Endothelial cell (in vitro differentiated cells): Measurements from ENCODE around the gene KCNQ1. TPM values are rescaled to one million over a fixed set of nuclear protein-coding genes. Genes with fewer than 3 reads are reported as not detected.

Experiments
- DNase-seq: peaks from one replicate; pipeline ENCODE4 v3.0.0; 2021; ENCODE audit warnings: low spot score
- H3K27ac Mint-ChIP-seq: one replicate; pipeline ENCODE4 v1.8.0; 2021; ENCODE audit warnings: mixed read lengths, inconsistent platforms; ENCODE audit not compliant: unreplicated experiment
- H3K27me3 Mint-ChIP-seq: one replicate; pipeline ENCODE4 v1.8.0; 2021; ENCODE audit warnings: mild to moderate bottlenecking, moderate library complexity, mixed read lengths, inconsistent platforms; ENCODE audit not compliant: unreplicated experiment
- H3K36me3 Mint-ChIP-seq: one replicate; pipeline ENCODE4 v1.8.0; 2021; ENCODE audit warnings: mild to moderate bottlenecking, low read depth, mixed read lengths, inconsistent platforms; ENCODE audit not compliant: unreplicated experiment
- H3K4me1 Mint-ChIP-seq: one replicate; pipeline ENCODE4 v1.8.0; 2021; ENCODE audit warnings: mild to moderate bottlenecking, mixed read lengths, inconsistent platforms; ENCODE audit not compliant: unreplicated experiment
- H3K4me3 Mint-ChIP-seq: one replicate; pipeline ENCODE4 v1.8.0; 2021; ENCODE audit warnings: mild to moderate bottlenecking, mixed read lengths, inconsistent platforms; ENCODE audit not compliant: unreplicated experiment
- H3K9me3 Mint-ChIP-seq: one replicate; pipeline ENCODE4 v1.8.0; 2021; ENCODE audit warnings: mixed read lengths, inconsistent platforms; ENCODE audit not compliant: unreplicated experiment
- total RNA-seq: library from RNA; stranded (reverse); fragmentation: NEBNext Ultra II Directional; extraction: Animal tissue kit (Norgen Biotek cat#: 25700); gene quantifications from one replicate; pipeline ENCODE4 v1.2.1, GENCODE V29; 2021; ENCODE audit not compliant: unreplicated experiment
- TF ChIP-seq, protein P1 (sequence below): fragments of 200-600 bp; sonication (generic); IDR thresholded peaks from one replicate; pipeline ENCODE4 v1.5.0; 2021; ENCODE audit warnings: antibody characterized with exemption; ENCODE audit not compliant: unreplicated experiment

The KCNQ1 gene
- total RNA-seq, 1 donor from 2014 or later = 35.3 TPM

DNA sequence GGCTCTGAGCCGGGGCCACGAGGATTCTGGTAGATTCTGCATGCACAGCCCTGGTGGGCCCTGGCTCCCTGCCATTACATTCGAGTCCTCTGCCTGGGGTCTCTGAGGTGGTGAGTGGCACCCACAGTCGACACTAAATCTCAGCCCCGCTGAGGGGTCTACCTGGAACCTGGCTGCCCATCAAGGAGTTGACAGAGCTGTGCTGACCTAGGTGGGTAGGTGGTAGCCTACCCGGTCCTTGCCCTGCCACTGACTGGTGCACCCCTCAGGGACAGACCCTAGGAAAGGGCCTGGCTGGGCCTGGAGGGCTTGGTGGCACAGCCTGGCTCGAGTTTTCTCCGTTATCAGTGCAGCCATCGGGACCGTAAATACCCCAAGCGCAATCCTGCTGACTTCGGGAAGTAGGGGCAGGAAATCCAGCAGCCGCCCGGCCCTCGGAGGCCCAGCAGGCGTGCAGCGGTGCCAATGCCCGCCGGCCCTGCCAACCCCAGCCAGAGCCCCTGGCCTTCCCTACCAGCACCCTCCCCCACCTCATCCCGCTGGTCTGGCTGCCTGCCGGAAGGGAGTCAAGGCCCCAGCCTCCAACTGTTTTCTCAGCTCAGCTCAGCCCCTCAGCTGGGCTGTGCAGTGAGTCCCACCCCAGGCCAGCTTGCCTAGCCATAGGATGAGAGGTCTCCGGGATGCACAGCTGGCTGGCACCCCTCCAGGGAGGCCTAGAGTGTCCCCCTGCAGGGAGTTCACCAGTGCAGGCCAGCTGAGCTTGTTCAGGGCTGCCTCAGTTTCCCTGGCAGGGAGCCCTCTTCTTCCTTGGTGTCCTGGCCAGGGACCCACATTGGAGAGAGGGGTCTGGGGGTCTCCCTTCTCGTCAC lies 335.4 kb downstream of the KCNQ1 start:
- TF ChIP-seq, protein P1, sequence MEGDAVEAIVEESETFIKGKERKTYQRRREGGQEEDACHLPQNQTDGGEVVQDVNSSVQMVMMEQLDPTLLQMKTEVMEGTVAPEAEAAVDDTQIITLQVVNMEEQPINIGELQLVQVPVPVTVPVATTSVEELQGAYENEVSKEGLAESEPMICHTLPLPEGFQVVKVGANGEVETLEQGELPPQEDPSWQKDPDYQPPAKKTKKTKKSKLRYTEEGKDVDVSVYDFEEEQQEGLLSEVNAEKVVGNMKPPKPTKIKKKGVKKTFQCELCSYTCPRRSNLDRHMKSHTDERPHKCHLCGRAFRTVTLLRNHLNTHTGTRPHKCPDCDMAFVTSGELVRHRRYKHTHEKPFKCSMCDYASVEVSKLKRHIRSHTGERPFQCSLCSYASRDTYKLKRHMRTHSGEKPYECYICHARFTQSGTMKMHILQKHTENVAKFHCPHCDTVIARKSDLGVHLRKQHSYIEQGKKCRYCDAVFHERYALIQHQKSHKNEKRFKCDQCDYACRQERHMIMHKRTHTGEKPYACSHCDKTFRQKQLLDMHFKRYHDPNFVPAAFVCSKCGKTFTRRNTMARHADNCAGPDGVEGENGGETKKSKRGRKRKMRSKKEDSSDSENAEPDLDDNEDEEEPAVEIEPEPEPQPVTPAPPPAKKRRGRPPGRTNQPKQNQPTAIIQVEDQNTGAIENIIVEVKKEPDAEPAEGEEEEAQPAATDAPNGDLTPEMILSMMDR = no peak
- DNase-seq = peak; percentile 3
- peaks cover 8% of the 10 kb centered on the region for H3K36me3 Mint-ChIP-seq
- H3K27me3 Mint-ChIP-seq = no peaks in the 10 kb centered on the region
- H3K4me3 Mint-ChIP-seq = no peak overlapping the region
- no peaks in the 10 kb centered on the region for H3K4me1 Mint-ChIP-seq
- H3K9me3 Mint-ChIP-seq = no peaks in the 10 kb centered on the region
- no peak overlapping the region for H3K27ac Mint-ChIP-seq

DNA sequence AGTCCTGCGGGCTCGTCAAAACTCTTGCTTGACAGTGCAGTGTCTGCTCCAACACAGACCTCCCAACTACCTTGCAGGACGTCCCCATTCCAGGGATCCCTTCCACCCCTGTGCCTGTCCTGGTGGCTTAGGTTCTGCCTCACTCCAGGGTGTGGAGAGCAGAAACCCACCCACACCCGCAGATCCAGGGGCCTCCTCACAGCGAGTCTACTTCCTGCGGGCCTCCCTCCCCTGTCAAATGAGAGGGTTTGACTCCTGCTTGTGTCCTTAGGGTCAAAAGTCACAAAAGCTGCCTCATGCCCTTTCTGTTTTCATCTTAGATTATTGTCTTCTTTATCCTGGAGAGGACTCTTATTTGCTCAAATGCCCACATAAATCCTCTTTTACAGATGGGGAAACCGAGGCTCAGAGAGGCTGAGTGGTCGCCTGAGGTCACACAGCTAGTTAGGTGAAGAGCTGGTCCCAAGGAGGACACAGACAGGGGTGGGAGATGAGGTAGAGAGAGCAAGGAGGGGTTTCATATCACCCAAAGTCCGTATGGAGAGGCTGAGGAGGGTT lies 336.1 kb downstream of the KCNQ1 start:
- no peak for DNase-seq
- Mint-ChIP-seq H3K36me3 (peaks cover 8% of the 10 kb centered on the region), H3K4me1 (no peaks in the 10 kb centered on the region), H3K27me3 (no peaks in the 10 kb centered on the region), H3K9me3 (no peaks in the 10 kb centered on the region), H3K4me3 (no peak overlapping the region), H3K27ac (no peak overlapping the region)
- TF ChIP-seq, protein P1 = no peak

DNA sequence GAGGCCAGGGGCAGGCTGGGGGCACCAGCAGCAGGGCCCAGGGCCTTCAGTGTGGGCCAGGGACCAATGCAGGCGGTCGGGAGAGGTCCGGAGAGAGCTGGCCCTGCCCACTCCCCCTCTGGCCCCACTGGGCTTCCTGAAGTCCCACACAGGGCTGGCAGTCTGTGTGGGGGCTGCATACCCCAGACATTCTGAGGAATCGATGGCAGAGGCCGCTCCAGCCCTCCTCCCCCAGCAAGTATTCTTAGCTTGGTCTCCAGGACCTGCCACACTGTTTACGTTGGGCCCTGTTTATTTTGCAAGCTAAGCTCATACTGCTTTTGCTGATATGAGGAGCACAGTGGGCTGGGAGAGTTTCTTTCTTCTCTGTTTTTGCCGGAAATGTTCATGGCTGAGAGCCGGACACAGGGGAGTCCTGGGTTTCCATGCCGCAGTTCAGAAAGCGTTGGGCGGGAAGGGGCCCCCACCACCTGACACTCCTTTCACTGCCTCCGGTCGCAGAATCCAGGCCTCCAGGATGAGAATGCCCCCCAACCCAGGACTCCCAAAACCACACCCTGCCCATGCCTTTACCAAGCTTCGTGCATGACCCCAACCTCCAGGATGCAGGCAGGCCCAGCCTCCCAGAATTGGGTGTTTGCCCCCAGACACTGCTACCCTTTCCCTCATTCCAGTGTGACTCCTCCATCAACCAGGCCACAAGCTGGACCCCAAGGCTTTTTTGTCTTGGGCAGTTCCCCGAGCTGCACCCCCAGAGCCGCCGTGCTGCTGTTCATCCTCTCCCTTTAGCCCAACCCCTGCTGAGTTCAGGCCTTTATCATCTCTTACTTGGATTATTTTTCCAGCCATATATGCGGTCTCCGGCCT lies 336.8 kb downstream of the KCNQ1 start:
- DNase-seq = peak; percentile 3
- TF ChIP-seq, protein P1 = no peak
- Mint-ChIP-seq H3K9me3 (no peaks in the 10 kb centered on the region), H3K4me1 (no peaks in the 10 kb centered on the region), H3K36me3 (peaks cover 8% of the 10 kb centered on the region), H3K4me3 (no peak overlapping the region), H3K27ac (no peak overlapping the region), H3K27me3 (no peaks in the 10 kb centered on the region)

DNA sequence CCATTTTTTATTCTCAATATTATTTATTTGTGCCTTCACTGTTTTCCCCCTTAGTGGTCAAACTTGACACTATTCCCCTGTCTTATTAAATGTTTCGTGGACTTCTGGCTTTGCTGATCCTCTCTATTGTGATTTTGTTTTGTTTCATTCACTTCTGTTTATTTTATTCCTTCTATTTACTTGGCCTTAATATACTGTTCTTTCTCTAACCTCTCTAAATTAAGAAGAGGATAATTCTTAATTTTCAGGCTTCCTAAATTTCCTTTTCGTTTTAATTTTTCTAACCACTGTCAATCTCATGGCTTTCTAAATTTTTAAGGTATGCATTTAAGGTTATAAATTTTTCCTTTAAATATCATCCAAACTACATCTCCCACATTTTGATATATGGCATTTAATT lies 338.0 kb downstream of the KCNQ1 start:
- Mint-ChIP-seq H3K27ac (no peak overlapping the region), H3K4me3 (no peak overlapping the region), H3K27me3 (no peaks in the 10 kb centered on the region), H3K4me1 (no peaks in the 10 kb centered on the region), H3K9me3 (no peaks in the 10 kb centered on the region), H3K36me3 (peaks cover 8% of the 10 kb centered on the region)
- no peak for DNase-seq
- TF ChIP-seq, protein P1 = no peak
